Measurements from ENCODE around the gene SNX8. TPM values are rescaled to one million over a fixed set of nuclear protein-coding genes. Genes with fewer than 3 reads are reported as not detected.

Gene SNX8
- total and polyA plus RNA-seq, 7 experiments from 2014 or later = 4.7 to 31.5 (median 9.4) TPM

- H3K4me3 Mint-ChIP-seq = no peak overlapping the region
- intact Hi-C loops (cut with micrococcal nuclease) = no loop called here
- ATAC-seq (peak; percentile 31), DNase-seq (no peak)
- ChIA-PET CTCF (no interaction called here), POLR2A (interaction anchor here (0.6 kb wide), 1 partner anchor 27 kb away, joined by 4 read pairs; no protein-coding TSS in a partner anchor)
- no peaks in the 10 kb centered on the region for H3K9me3 ChIP-seq (ENCODE audit: control insufficient read depth in 2 of 3, low read length in 3 of 3)
- no peaks in the 10 kb centered on the region for H3K4me1 ChIP-seq (ENCODE audit: control insufficient read depth in 2 of 2, insufficient read depth in 2 of 2, low read length in 2 of 2)
- H3K27me3 ChIP-seq (ENCODE audit: control insufficient read depth in 2 of 2, insufficient read depth in 2 of 2, low read length in 2 of 2) = no peaks in the 10 kb centered on the region
- H3K27me3 Mint-ChIP-seq = no peaks in the 10 kb centered on the region
- H3K36me3 ChIP-seq (ENCODE audit: control insufficient read depth in 2 of 3, insufficient read depth in 3 of 3, low read length in 3 of 3) = peaks cover 0 to 89% (median 6%) of the 10 kb centered on the region in 3 experiments
- H3K4me3 ChIP-seq (ENCODE audit: low read length) = no peak overlapping the region
- H3K36me3 Mint-ChIP-seq = peaks cover 14 to 60% (median 27%) of the 10 kb centered on the region in 5 donors
- peaks cover 0 to 8% (median 0%) of the 10 kb centered on the region in 7 donors for H3K4me1 Mint-ChIP-seq
- H3K27ac ChIP-seq (ENCODE audit: low read depth, low read length) = no peak overlapping the region
- H3K9me3 Mint-ChIP-seq = no peaks in the 10 kb centered on the region
- H3K27ac Mint-ChIP-seq = no peak overlapping the region
Measured at GRCh38 chr7:2214636-2215035, 99.6 kb downstream of the SNX8 start.

GRCh38 chr7:2213551-2214215, 100.6 kb downstream of the SNX8 start:
- H3K4me1 ChIP-seq (ENCODE audit: control insufficient read depth in 2 of 2, insufficient read depth in 2 of 2, low read length in 2 of 2) = no peaks in the 10 kb centered on the region
- no peaks in the 10 kb centered on the region for H3K27me3 ChIP-seq (ENCODE audit: control insufficient read depth in 2 of 2, insufficient read depth in 2 of 2, low read length in 2 of 2)
- CTCF ChIA-PET = no interaction called here
- peaks cover 0 to 12% (median 0%) of the 10 kb centered on the region in 7 donors for H3K4me1 Mint-ChIP-seq
- ATAC-seq (no peak), DNase-seq (no peak)
- H3K36me3 ChIP-seq (ENCODE audit: control insufficient read depth in 2 of 3, insufficient read depth in 3 of 3, low read length in 3 of 3) = peaks cover 0 to 83% (median 6%) of the 10 kb centered on the region in 3 experiments
- no peak overlapping the region for H3K4me3 ChIP-seq (ENCODE audit: low read length)
- H3K9me3 Mint-ChIP-seq = no peaks in the 10 kb centered on the region
- POLR2A ChIA-PET = no interaction called here
- peak overlapping the region in 1 of 9 donors; percentile 69 for H3K27ac Mint-ChIP-seq
- H3K27ac ChIP-seq (ENCODE audit: low read depth, low read length) = no peak overlapping the region
- no peaks in the 10 kb centered on the region for H3K9me3 ChIP-seq (ENCODE audit: control insufficient read depth in 2 of 3, low read length in 3 of 3)
- H3K27me3 Mint-ChIP-seq = no peaks in the 10 kb centered on the region
- H3K36me3 Mint-ChIP-seq = peaks cover 16 to 60% (median 28%) of the 10 kb centered on the region in 5 donors
- H3K4me3 Mint-ChIP-seq = peak overlapping the region in 1 of 10 donors; percentile 17
- intact Hi-C loops (cut with micrococcal nuclease) = no loop called here

- ChIA-PET CTCF (no interaction called here), POLR2A (no interaction called here)
- H3K4me3 Mint-ChIP-seq = no peak overlapping the region
- DNase-seq (no peak), ATAC-seq (no peak)
- Histone ChIP-seq H3K4me1 (ENCODE audit: control insufficient read depth in 2 of 2, insufficient read depth in 2 of 2, low read length in 2 of 2) (no peaks in the 10 kb centered on the region), H3K36me3 (ENCODE audit: control insufficient read depth in 2 of 3, insufficient read depth in 3 of 3, low read length in 3 of 3) (peaks cover 0 to 82% (median 6%) of the 10 kb centered on the region in 3 experiments), H3K4me3 (ENCODE audit: low read length) (no peak overlapping the region), H3K27me3 (ENCODE audit: control insufficient read depth in 2 of 2, insufficient read depth in 2 of 2, low read length in 2 of 2) (no peaks in the 10 kb centered on the region), H3K9me3 (ENCODE audit: control insufficient read depth in 2 of 3, low read length in 3 of 3) (no peaks in the 10 kb centered on the region), H3K27ac (ENCODE audit: low read depth, low read length) (no peak overlapping the region)
- no peaks in the 10 kb centered on the region for H3K27me3 Mint-ChIP-seq
- peaks cover 16 to 62% (median 28%) of the 10 kb centered on the region in 5 donors for H3K36me3 Mint-ChIP-seq
- H3K27ac Mint-ChIP-seq = peak overlapping the region in 1 of 9 donors; percentile 60
- H3K4me1 Mint-ChIP-seq = peaks cover 0 to 12% (median 0%) of the 10 kb centered on the region in 7 donors
- H3K9me3 Mint-ChIP-seq = no peaks in the 10 kb centered on the region
- intact Hi-C loops (cut with micrococcal nuclease) = no loop called here
Measured at GRCh38 chr7:2212906-2213305, 101.3 kb downstream of the SNX8 start.

- ATAC-seq (no peak), DNase-seq (no peak)
- Histone ChIP-seq H3K27ac (ENCODE audit: low read depth, low read length) (no peak overlapping the region), H3K27me3 (ENCODE audit: control insufficient read depth in 2 of 2, insufficient read depth in 2 of 2, low read length in 2 of 2) (no peaks in the 10 kb centered on the region), H3K4me3 (ENCODE audit: low read length) (no peak overlapping the region), H3K4me1 (ENCODE audit: control insufficient read depth in 2 of 2, insufficient read depth in 2 of 2, low read length in 2 of 2) (no peaks in the 10 kb centered on the region), H3K36me3 (ENCODE audit: control insufficient read depth in 2 of 3, insufficient read depth in 3 of 3, low read length in 3 of 3) (peaks cover 0 to 82% (median 0%) of the 10 kb centered on the region in 3 experiments), H3K9me3 (ENCODE audit: control insufficient read depth in 2 of 3, low read length in 3 of 3) (no peaks in the 10 kb centered on the region)
- ChIA-PET CTCF (no interaction called here), POLR2A (no interaction called here)
- Mint-ChIP-seq H3K36me3 (peaks cover 16 to 62% (median 32%) of the 10 kb centered on the region in 5 donors), H3K27me3 (no peaks in the 10 kb centered on the region), H3K4me3 (no peak overlapping the region), H3K27ac (no peak overlapping the region), H3K9me3 (no peaks in the 10 kb centered on the region), H3K4me1 (peaks cover 0 to 12% (median 0%) of the 10 kb centered on the region in 7 donors)
- intact Hi-C loops (cut with micrococcal nuclease) = no loop called here
Measured at GRCh38 chr7:2211926-2212325, 102.3 kb downstream of the SNX8 start.

- Mint-ChIP-seq H3K4me3 (no peak overlapping the region), H3K9me3 (no peaks in the 10 kb centered on the region), H3K27ac (no peak overlapping the region), H3K27me3 (no peaks in the 10 kb centered on the region), H3K4me1 (peaks cover 0 to 12% (median 0%) of the 10 kb centered on the region in 7 donors), H3K36me3 (peaks cover 16 to 57% (median 31%) of the 10 kb centered on the region in 5 donors)
- Histone ChIP-seq H3K36me3 (ENCODE audit: control insufficient read depth in 2 of 3, insufficient read depth in 3 of 3, low read length in 3 of 3) (peaks cover 0 to 76% (median under 1%) of the 10 kb centered on the region in 3 experiments), H3K27ac (ENCODE audit: low read depth, low read length) (no peak overlapping the region), H3K9me3 (ENCODE audit: control insufficient read depth in 2 of 3, low read length in 3 of 3) (no peaks in the 10 kb centered on the region), H3K27me3 (ENCODE audit: control insufficient read depth in 2 of 2, insufficient read depth in 2 of 2, low read length in 2 of 2) (no peaks in the 10 kb centered on the region), H3K4me1 (ENCODE audit: control insufficient read depth in 2 of 2, insufficient read depth in 2 of 2, low read length in 2 of 2) (no peaks in the 10 kb centered on the region), H3K4me3 (ENCODE audit: low read length) (no peak overlapping the region)
- ChIA-PET CTCF (interaction anchor here (0.7 kb wide), 1 partner anchor 422 kb away, joined by 3 read pairs; no protein-coding TSS in a partner anchor), POLR2A (no interaction called here)
- ATAC-seq = no peak
- intact Hi-C loops (cut with micrococcal nuclease) = no loop called here
- no peak for DNase-seq
Measured at GRCh38 chr7:2211259-2211880, 102.9 kb downstream of the SNX8 start.

- Mint-ChIP-seq H3K4me1 (peaks cover 0 to 12% (median 0%) of the 10 kb centered on the region in 7 donors), H3K9me3 (no peaks in the 10 kb centered on the region), H3K27me3 (no peaks in the 10 kb centered on the region), H3K36me3 (peaks cover 14 to 52% (median 25%) of the 10 kb centered on the region in 5 donors), H3K4me3 (no peak overlapping the region), H3K27ac (no peak overlapping the region)
- Histone ChIP-seq H3K27me3 (ENCODE audit: control insufficient read depth in 2 of 2, insufficient read depth in 2 of 2, low read length in 2 of 2) (no peaks in the 10 kb centered on the region), H3K9me3 (ENCODE audit: control insufficient read depth in 2 of 3, low read length in 3 of 3) (no peaks in the 10 kb centered on the region), H3K27ac (ENCODE audit: low read depth, low read length) (no peak overlapping the region), H3K36me3 (ENCODE audit: control insufficient read depth in 2 of 3, insufficient read depth in 3 of 3, low read length in 3 of 3) (peaks cover 0 to 70% (median 3%) of the 10 kb centered on the region in 3 experiments), H3K4me3 (ENCODE audit: low read length) (no peak overlapping the region), H3K4me1 (ENCODE audit: control insufficient read depth in 2 of 2, insufficient read depth in 2 of 2, low read length in 2 of 2) (no peaks in the 10 kb centered on the region)
- DNase-seq (no peak), ATAC-seq (no peak)
- POLR2A ChIA-PET = no interaction called here
- intact Hi-C loops (cut with micrococcal nuclease) = no loop called here
- CTCF ChIA-PET = interaction anchor here (0.7 kb wide), 1 partner anchor 423 kb away, joined by 3 read pairs; no protein-coding TSS in a partner anchor
Measured at GRCh38 chr7:2210551-2211258, 103.5 kb downstream of the SNX8 start.
